HG03025 (cell line): ENCODE measurements around the gene FAM167B.

ENCODE experiments used
- ATAC-seq: cut with Tn5 transposase; IDR thresholded peaks from one replicate; pipeline ENCODE4 v1.9.1; 2021; ENCODE audit warnings: mild to moderate bottlenecking, moderate library complexity; ENCODE audit not compliant: unreplicated experiment, low FRiP score

FAM167B gene

GRCh38 chr1:32246888-32247273 lies at the start of gene FAM167B:
FAM167B (plus strand) TSS chr1:32247222; CDS start chr1:32247422, 200 bp downstream.
- no peak for ATAC-seq

GRCh38 chr1:32197837-32198236 lies 49.2 kb upstream of the FAM167B start:
- ATAC-seq: no peak

GRCh38 chr1:32198237-32199042 lies 48.6 kb upstream of the FAM167B start:
- ATAC-seq: no peak

- no peak for ATAC-seq
Observed at GRCh38 chr1:32199043-32199716, 47.8 kb upstream of the FAM167B start.

- ATAC-seq: no peak
Observed at GRCh38 chr1:32199717-32200072, 47.3 kb upstream of the FAM167B start.

- ATAC-seq: no peak
Observed at GRCh38 chr1:32200226-32201010, 46.6 kb upstream of the FAM167B start, which contains the start of gene CCDC28B. CCDC28B (plus strand) TSS chr1:32200595; CDS start chr1:32201936, 1,341 bp downstream.

GRCh38 chr1:32201011-32201855 lies 45.8 kb upstream of the FAM167B start:
- no peak for ATAC-seq

- no peak for ATAC-seq
Observed at GRCh38 chr1:32204943-32205361, 42.1 kb upstream of the FAM167B start.

- ATAC-seq: no peak
Observed at GRCh38 chr1:32205401-32206370, 41.3 kb upstream of the FAM167B start, which contains the start of gene IQCC. IQCC (plus strand) TSS chr1:32205671; CDS start chr1:32205682, 11 bp downstream.

GRCh38 chr1:32208469-32208868 lies 38.6 kb upstream of the FAM167B start:
- no peak for ATAC-seq

- ATAC-seq: no peak
Observed at GRCh38 chr1:32208891-32209328, 38.1 kb upstream of the FAM167B start, which contains the start of gene DCDC2B. DCDC2B (plus strand) TSS chr1:32209089; CDS start chr1:32209094, 5 bp downstream.

- no peak for ATAC-seq
Observed at GRCh38 chr1:32215629-32216480, 31.2 kb upstream of the FAM167B start.

- ATAC-seq: no peak
Observed at GRCh38 chr1:32216566-32216965, 30.5 kb upstream of the FAM167B start.

GRCh38 chr1:32219022-32219421 lies 28.0 kb upstream of the FAM167B start:
- no peak for ATAC-seq

- no peak for ATAC-seq
Observed at GRCh38 chr1:32220746-32221580, 26.1 kb upstream of the FAM167B start.

GRCh38 chr1:32221581-32221979 lies 25.4 kb upstream of the FAM167B start:
- no peak for ATAC-seq
